DOHH2 (cell line): ENCODE results near the gene RBM41.

Source experiments
- CTCF ChIP-seq: fragments of 200-600 bp; sonication (generic); IDR thresholded peaks from one replicate; pipeline ENCODE4 v1.5.1; 2014; ENCODE audit warnings: antibody characterized with exemption, mild to moderate bottlenecking, low read depth, low read length; ENCODE audit not compliant: poor library complexity, severe bottlenecking
- EZH2phosphoT487 ChIP-seq: fragments of 200-600 bp; sonication (generic); IDR thresholded peaks from 2 replicates; pipeline ENCODE4 v1.6.1; 2017; ENCODE audit warnings: borderline replicate concordance, mild to moderate bottlenecking, antibody characterized with exemption, low read length, moderate library complexity, mixed read lengths

DNA sequence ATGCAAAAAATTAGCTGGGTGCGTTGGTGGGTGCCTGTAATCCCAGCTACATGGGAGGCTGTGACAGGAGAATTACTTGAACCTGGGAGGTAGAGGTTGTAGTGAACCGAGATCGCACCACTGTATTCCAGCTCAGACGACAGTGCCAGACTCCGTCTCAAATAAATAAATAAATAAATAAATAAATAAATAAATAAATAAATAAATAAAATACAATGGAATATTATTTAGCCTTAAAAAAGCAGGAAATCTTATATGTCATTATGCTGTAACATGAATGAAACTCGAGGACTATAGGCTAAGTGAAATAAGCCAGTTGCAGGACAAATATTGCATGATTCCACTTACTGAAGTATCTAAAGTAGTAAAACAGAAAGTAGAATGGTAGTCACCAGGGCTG is 42.5 kb downstream of the RBM41 start:
- TF ChIP-seq CTCF, result no peak
- no peak for TF ChIP-seq EZH2phosphoT487
